ENCODE results near the gene EXTL1. TPM values are rescaled to one million over a fixed set of nuclear protein-coding genes. Genes with fewer than 3 reads are reported as not detected.

Gene EXTL1
- polyA plus RNA-seq, 1 donor (not counting 4 experiments of a cell fraction or from before 2014, with no cell fraction given) = 0.13 TPM

- Histone ChIP-seq H4K20me1 (ENCODE audit: control insufficient read depth, extremely low read depth, insufficient read depth, low read length) (no peaks in the 10 kb centered on the region), H3K36me3 (ENCODE audit: control insufficient read depth in 2 of 2, extremely low read depth in 1 of 2, insufficient read depth in 2 of 2, low read length in 2 of 2) (no peaks in the 10 kb centered on the region), H3K79me2 (ENCODE audit: control insufficient read depth, insufficient read depth, low read length) (no peaks in the 10 kb centered on the region), H2AFZ (ENCODE audit: control insufficient read depth, low read length) (no peak overlapping the region), H3K9ac (ENCODE audit: control insufficient read depth, extremely low read depth, insufficient read depth, low read length) (no peak overlapping the region), H3K27ac (ENCODE audit: control insufficient read depth, insufficient read depth, low read length) (no peak overlapping the region), H3K4me1 (ENCODE audit: control insufficient read depth, extremely low read depth, insufficient read depth, low read length) (peaks cover 7% of the 10 kb centered on the region), H3K4me2 (ENCODE audit: control insufficient read depth, extremely low read depth, insufficient read depth, low read depth, low read length) (no peak overlapping the region), H3K4me3 (ENCODE audit: control insufficient read depth in 2 of 3, extremely low read depth in 1 of 3, insufficient read depth in 2 of 3, low read depth in 1 of 3, low read length in 3 of 3) (no peak overlapping the region), H3K9me1 (ENCODE audit: control insufficient read depth, extremely low read depth, insufficient read depth, low read length) (no peaks in the 10 kb centered on the region), H3K9me3 (ENCODE audit: control insufficient read depth, low read depth, low read length) (no peaks in the 10 kb centered on the region), H3K27me3 (ENCODE audit: control insufficient read depth, extremely low read depth, insufficient read depth, low read length) (no peaks in the 10 kb centered on the region)
- FAIRE-seq (peak; percentile 34), DNase-seq (ENCODE audit: low read depth, low spot score) (no peak)
- dilution Hi-C loops (cut with MboI; ENCODE audit: extremely low pct_ligation_motif_present, low sequenced_read_pairs) = no loop called here
- TF ChIP-seq, protein P1, sequence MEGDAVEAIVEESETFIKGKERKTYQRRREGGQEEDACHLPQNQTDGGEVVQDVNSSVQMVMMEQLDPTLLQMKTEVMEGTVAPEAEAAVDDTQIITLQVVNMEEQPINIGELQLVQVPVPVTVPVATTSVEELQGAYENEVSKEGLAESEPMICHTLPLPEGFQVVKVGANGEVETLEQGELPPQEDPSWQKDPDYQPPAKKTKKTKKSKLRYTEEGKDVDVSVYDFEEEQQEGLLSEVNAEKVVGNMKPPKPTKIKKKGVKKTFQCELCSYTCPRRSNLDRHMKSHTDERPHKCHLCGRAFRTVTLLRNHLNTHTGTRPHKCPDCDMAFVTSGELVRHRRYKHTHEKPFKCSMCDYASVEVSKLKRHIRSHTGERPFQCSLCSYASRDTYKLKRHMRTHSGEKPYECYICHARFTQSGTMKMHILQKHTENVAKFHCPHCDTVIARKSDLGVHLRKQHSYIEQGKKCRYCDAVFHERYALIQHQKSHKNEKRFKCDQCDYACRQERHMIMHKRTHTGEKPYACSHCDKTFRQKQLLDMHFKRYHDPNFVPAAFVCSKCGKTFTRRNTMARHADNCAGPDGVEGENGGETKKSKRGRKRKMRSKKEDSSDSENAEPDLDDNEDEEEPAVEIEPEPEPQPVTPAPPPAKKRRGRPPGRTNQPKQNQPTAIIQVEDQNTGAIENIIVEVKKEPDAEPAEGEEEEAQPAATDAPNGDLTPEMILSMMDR (optimal IDR thresholded peaks at IDR 0.05 in 1 of 3, IDR thresholded peaks at IDR 0.05 in 1 of 3, conservative IDR thresholded peaks at IDR 0.05 in 1 of 3; ENCODE audit: extremely low read depth in 1 of 3, insufficient read depth in 2 of 3, low read length in 3 of 3) = no peak
- no peak for TF ChIP-seq EZH2 (IDR thresholded peaks at IDR 0.05; ENCODE audit: low read length)
These were observed 57.0 kb downstream of the EXTL1 start for GRCh38 chr1:26078286-26079177.

DNA sequence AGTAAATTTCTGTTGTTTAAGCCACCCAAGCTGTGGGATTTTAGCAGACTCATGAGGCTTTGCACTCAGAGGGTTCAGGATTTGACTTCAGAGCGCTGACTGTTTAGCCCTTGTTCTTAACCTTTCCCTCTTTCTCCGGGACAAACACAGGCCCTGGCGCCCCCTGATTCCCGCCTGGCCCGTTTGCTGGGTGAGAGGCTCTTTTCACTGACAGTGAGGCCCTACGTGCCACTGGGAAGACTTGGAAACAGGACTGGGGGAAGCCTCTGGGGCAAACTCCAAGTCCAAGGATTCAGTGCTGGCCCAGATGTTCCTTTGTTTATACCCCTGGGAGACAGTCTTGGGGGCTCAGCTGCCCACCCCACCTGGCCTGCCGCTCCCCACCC, 57.6 kb downstream of the EXTL1 start:
- Histone ChIP-seq H3K36me3 (ENCODE audit: control insufficient read depth in 2 of 2, extremely low read depth in 1 of 2, insufficient read depth in 2 of 2, low read length in 2 of 2) (no peaks in the 10 kb centered on the region), H3K9ac (ENCODE audit: control insufficient read depth, extremely low read depth, insufficient read depth, low read length) (no peak overlapping the region), H3K27me3 (ENCODE audit: control insufficient read depth, extremely low read depth, insufficient read depth, low read length) (no peaks in the 10 kb centered on the region), H3K9me3 (ENCODE audit: control insufficient read depth, low read depth, low read length) (no peaks in the 10 kb centered on the region), H4K20me1 (ENCODE audit: control insufficient read depth, extremely low read depth, insufficient read depth, low read length) (no peaks in the 10 kb centered on the region), H3K4me1 (ENCODE audit: control insufficient read depth, extremely low read depth, insufficient read depth, low read length) (peaks cover 8% of the 10 kb centered on the region), H3K27ac (ENCODE audit: control insufficient read depth, insufficient read depth, low read length) (no peak overlapping the region), H3K9me1 (ENCODE audit: control insufficient read depth, extremely low read depth, insufficient read depth, low read length) (no peaks in the 10 kb centered on the region), H3K4me2 (ENCODE audit: control insufficient read depth, extremely low read depth, insufficient read depth, low read depth, low read length) (no peak overlapping the region), H2AFZ (ENCODE audit: control insufficient read depth, low read length) (no peak overlapping the region), H3K79me2 (ENCODE audit: control insufficient read depth, insufficient read depth, low read length) (no peaks in the 10 kb centered on the region), H3K4me3 (ENCODE audit: control insufficient read depth in 2 of 3, extremely low read depth in 1 of 3, insufficient read depth in 2 of 3, low read depth in 1 of 3, low read length in 3 of 3) (no peak overlapping the region)
- FAIRE-seq = no peak
- no peak for TF ChIP-seq EZH2 (IDR thresholded peaks at IDR 0.05; ENCODE audit: low read length)
- TF ChIP-seq, protein P1 (optimal IDR thresholded peaks at IDR 0.05 in 1 of 3, IDR thresholded peaks at IDR 0.05 in 1 of 3, conservative IDR thresholded peaks at IDR 0.05 in 1 of 3; ENCODE audit: extremely low read depth in 1 of 3, insufficient read depth in 2 of 3, low read length in 3 of 3) = no peak
- no peak for DNase-seq (ENCODE audit: low read depth, low spot score)
- dilution Hi-C loops (cut with MboI; ENCODE audit: extremely low pct_ligation_motif_present, low sequenced_read_pairs) = no loop called here
